Heart left ventricle (tissue), 13 donors: ENCODE results near the gene DGKZ.

ENCODE experiments used
- CTCF ChIP-seq, 12 donors: fragments of 200-600 bp; sonication (generic) in 4 of 12; IDR thresholded peaks; one replicate each; pipeline versions ENCODE4 v1.5.0 to v1.8.0; 2018 to 2022; ENCODE audit warnings: antibody characterized with exemption in 12 of 12, mild to moderate bottlenecking in 5 of 12
- POLR2A ChIP-seq, 2 donors: fragments of 450-650 bp; IDR thresholded peaks; one replicate each; pipeline ENCODE4 v1.6.1; 2017; ENCODE audit warnings: antibody characterized with exemption in 2 of 2, mild to moderate bottlenecking in 2 of 2, moderate library complexity in 2 of 2
- donor health status: ischemic (EF 13 %, LVEDD 7.1; RV severe dilation, severe dysfunction).
- donor health status: DM: no; HTN: yes; CAD: no.
- donor health status: DM: no; HTN: no; CAD: no.
- donor health status: ischemic (EF 25% LVEDD 6.9; RV normal size, moderate dysfunction).
- donor health status: ischemic (EF 25% LVEDD 5.7; RV mildly dilated, moderate dysfunction).
- donor health status: ischemic (EF 35%, LVEDD 5.7; RV mildly dilated, moderate dysfunction).
- donor health status: nonischemic (EF 11% LVEDD 7.7; RV severe dilation, severe dysfunction).
- donor health status: DM: yes; HTN: yes; CAD: no.
- donor health status: PGD.
- donor health status: ischemic (EF 29% LVEDD 5.4; RV normal size, mild dysfunction).
- donor health status: nonischemic (EF 23%, LVEDD 6.1; RV moderate dilation, normal function).

GRCh38 chr11:46332093-46332567, 15.1 kb upstream of the DGKZ start:
- no peak for TF ChIP-seq POLR2A (IDR thresholded peaks at IDR 0.05)
- TF ChIP-seq CTCF (IDR thresholded peaks at IDR 0.05), result no peak
